Neural crest cell (in vitro differentiated cells): ENCODE measurements around the gene YIF1A. TPM values are rescaled to one million over a fixed set of nuclear protein-coding genes. Genes with fewer than 3 reads are reported as not detected.

ENCODE experiments used
- DNase-seq: peaks from one replicate; pipeline ENCODE4 v3.0.0; 2021; ENCODE audit warnings: low read depth, mixed read lengths, low spot score
- H3K27ac Mint-ChIP-seq: one replicate; pipeline ENCODE4 v1.8.0; 2021; ENCODE audit warnings: mild to moderate bottlenecking, mixed read lengths; ENCODE audit not compliant: unreplicated experiment
- H3K27me3 Mint-ChIP-seq: 2 replicates; pipeline ENCODE4 v1.8.0; 2021; ENCODE audit warnings: low read depth, mild to moderate bottlenecking, mixed read lengths
- H3K36me3 Mint-ChIP-seq: 2 replicates; pipeline ENCODE4 v1.8.0; 2021; ENCODE audit warnings: low read depth, mild to moderate bottlenecking, mixed read lengths
- H3K4me1 Mint-ChIP-seq: 2 replicates; pipeline ENCODE4 v1.8.0; 2021; ENCODE audit warnings: mixed read lengths
- H3K4me3 Mint-ChIP-seq: one replicate; pipeline ENCODE4 v1.8.0; 2021; ENCODE audit warnings: mild to moderate bottlenecking, mixed read lengths
- H3K9me3 Mint-ChIP-seq: 2 replicates; pipeline ENCODE4 v1.8.0; 2021; ENCODE audit warnings: mixed read lengths
- CTCF ChIP-seq: fragments of 200-600 bp; sonication (generic); conservative IDR thresholded peaks from 2 replicates; pipeline ENCODE4 v1.5.0; 2021; ENCODE audit warnings: antibody characterized with exemption, mild to moderate bottlenecking
- total RNA-seq: library from RNA; stranded (reverse); gene quantifications from 2 replicates; pipeline ENCODE4 v1.2.1, GENCODE V29; 2021

The YIF1A gene
- total RNA-seq, 1 donor from 2014 or later = 60.9 TPM

DNA sequence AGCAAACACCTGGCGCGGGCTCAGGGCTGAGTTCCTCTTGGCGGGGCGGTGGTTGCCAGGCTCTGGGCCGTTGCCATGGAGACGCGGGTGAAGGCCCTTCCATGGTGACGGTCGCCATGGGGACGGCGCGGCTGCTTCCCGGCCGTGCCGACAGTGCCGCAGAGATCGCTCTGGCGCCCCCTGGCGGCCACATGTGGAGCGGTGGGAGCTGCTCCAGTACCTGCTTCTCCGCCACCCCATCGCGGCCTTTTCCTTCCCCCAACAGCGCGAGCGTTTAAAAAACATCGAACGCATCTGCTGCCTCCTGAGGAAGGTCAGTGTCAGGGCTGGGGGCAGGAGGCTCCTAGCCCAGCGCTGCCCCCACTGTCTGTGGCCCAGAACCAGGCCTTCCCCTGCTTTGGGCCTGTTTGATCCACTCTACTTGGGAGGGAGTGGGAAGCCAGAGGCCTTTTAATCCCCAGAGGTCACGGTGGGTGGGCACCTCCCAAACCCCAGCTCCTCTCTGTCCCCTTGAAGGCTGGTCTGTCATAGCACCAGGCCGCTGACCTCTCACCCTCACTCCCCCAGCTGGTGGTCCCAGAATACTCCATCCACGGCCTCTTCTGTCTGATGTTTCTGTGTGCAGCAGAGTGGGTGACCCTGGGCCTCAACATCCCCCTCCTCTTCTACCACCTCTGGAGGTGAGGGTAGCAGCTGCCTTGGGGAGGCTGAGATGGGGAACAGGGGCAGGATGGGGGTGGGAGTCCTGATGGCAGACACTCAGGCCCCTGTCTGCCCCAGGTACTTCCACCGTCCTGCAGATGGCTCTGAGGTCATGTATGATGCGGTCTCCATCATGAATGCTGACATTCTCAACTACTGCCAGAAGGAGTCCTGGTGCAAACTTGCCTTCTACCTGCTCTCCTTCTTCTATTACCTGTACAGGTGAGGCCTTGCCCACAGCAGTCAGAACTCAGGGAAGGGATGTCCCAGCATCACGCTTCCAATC, 6.2 kb downstream of the YIF1A start:
- peak; percentile 99 for DNase-seq
- peak overlapping the region; percentile 90 for H3K4me3 Mint-ChIP-seq
- peak; percentile 97 for TF ChIP-seq CTCF
- peaks cover 15% of the 10 kb centered on the region for H3K27me3 Mint-ChIP-seq
- H3K9me3 Mint-ChIP-seq = no peaks in the 10 kb centered on the region
- H3K4me1 Mint-ChIP-seq = peaks cover 46% of the 10 kb centered on the region
- H3K36me3 Mint-ChIP-seq = no peaks in the 10 kb centered on the region
- no peak overlapping the region for H3K27ac Mint-ChIP-seq

GRCh38 chr11:66281776-66282467, 7.0 kb downstream of the YIF1A start:
- Mint-ChIP-seq H3K4me3 (peak overlapping the region; percentile 90), H3K36me3 (no peaks in the 10 kb centered on the region), H3K4me1 (peaks cover 46% of the 10 kb centered on the region), H3K9me3 (no peaks in the 10 kb centered on the region), H3K27me3 (peaks cover 19% of the 10 kb centered on the region), H3K27ac (no peak overlapping the region)
- no peak for DNase-seq
- no peak for TF ChIP-seq CTCF

GRCh38 chr11:66281001-66281400, 7.9 kb downstream of the YIF1A start:
- H3K36me3 Mint-ChIP-seq = no peaks in the 10 kb centered on the region
- H3K4me1 Mint-ChIP-seq = peaks cover 46% of the 10 kb centered on the region
- no peak for TF ChIP-seq CTCF
- peaks cover 20% of the 10 kb centered on the region for H3K27me3 Mint-ChIP-seq
- no peak overlapping the region for H3K27ac Mint-ChIP-seq
- DNase-seq = no peak
- peak overlapping the region; percentile 90 for H3K4me3 Mint-ChIP-seq
- no peaks in the 10 kb centered on the region for H3K9me3 Mint-ChIP-seq

DNA sequence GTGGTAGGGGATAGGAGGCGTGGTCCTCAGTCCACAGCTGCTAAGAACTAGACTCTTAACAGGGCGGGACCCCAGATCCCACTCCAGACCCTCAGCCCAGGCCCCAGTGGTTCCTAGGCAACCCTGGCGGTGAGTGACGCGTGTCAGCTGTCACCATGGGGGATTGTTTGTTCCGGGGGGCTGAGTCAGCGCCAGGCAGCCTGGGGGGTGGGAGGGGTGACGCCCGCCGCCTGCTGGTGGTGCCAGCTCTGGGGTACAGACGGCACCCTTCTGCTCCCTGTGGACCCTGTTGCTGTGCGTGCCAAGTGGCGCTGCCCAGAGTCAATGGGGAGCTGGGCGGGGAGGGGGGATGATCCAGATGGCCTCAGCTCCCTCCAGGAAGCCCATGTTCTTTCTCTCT, 8.5 kb downstream of the YIF1A start:
- H3K9me3 Mint-ChIP-seq = no peaks in the 10 kb centered on the region
- no peak overlapping the region for H3K27ac Mint-ChIP-seq
- DNase-seq = no peak
- H3K4me3 Mint-ChIP-seq = peak overlapping the region; percentile 90
- H3K4me1 Mint-ChIP-seq = peaks cover 46% of the 10 kb centered on the region
- H3K36me3 Mint-ChIP-seq = no peaks in the 10 kb centered on the region
- peaks cover 20% of the 10 kb centered on the region for H3K27me3 Mint-ChIP-seq
- TF ChIP-seq CTCF = no peak

DNA sequence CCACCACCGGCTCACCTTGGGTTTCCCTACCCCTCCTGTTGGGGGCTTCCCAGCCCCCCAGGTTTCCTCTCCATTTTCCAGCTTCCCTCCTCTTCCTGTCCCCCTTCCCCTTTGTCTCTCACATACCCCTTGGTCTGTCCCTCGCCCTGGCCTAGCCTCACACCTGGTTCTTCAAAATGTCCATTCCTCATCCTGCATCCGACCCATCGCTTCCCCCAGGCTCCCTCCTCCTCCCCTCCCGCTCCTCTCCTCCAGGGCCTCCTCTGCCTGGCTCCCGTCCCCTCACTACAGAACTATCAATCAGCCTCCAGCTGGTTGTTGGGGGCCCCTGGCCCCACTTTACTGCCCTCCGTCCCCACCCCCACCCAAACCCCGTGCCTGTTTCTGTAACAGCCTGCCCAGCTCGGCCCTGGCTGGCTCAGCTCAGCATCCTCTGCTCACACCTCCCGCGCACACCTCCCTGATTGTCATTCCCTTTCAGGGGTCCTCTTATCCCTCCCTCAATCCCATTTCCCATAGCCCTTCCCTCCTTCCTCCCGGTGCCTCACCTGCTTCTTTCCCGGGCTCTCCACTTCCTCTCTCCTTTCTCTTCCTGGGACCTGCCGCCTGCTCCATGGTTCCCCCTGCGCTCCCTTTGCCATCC, 9.7 kb downstream of the YIF1A start:
- H3K4me3 Mint-ChIP-seq = peak overlapping the region; percentile 90
- H3K9me3 Mint-ChIP-seq = no peaks in the 10 kb centered on the region
- peaks cover 46% of the 10 kb centered on the region for H3K4me1 Mint-ChIP-seq
- peak overlapping the region; percentile 88 for H3K27ac Mint-ChIP-seq
- no peak for TF ChIP-seq CTCF
- no peak for DNase-seq
- no peaks in the 10 kb centered on the region for H3K36me3 Mint-ChIP-seq
- H3K27me3 Mint-ChIP-seq = peaks cover 20% of the 10 kb centered on the region
